OCI-LY1 (cell line): ENCODE results near the gene MRGPRF.

Experiments used
- CTCF ChIP-seq: fragments of 200-600 bp; sonication (generic), shearing (Covaris generic); IDR thresholded peaks from 2 replicates; pipeline ENCODE4 v1.5.1; 2017; ENCODE audit warnings: mild to moderate bottlenecking, antibody characterized with exemption, low read length, moderate library complexity, mixed read lengths
- EZH2 ChIP-seq: fragments of 200-600 bp; sonication (generic), shearing (Covaris generic); IDR thresholded peaks from 2 replicates; pipeline ENCODE4 v1.8.0; 2017; ENCODE audit warnings: borderline replicate concordance, mixed run types, mild to moderate bottlenecking, antibody characterized with exemption, low read length, moderate library complexity, mixed read lengths

GRCh38 chr11:68997124-68997994 lies 15.7 kb downstream of the MRGPRF start:
- no peak for TF ChIP-seq CTCF
- no peak for TF ChIP-seq EZH2
